Prostate gland (tissue), 2 donors: ENCODE results near the gene SLC13A5.

Source experiments
- POLR2A ChIP-seq: fragments of 450-650 bp; IDR thresholded peaks from one replicate; pipeline ENCODE4 v1.6.1; 2016; ENCODE audit warnings: antibody characterized with exemption, mild to moderate bottlenecking
- TF ChIP-seq, protein P1 (sequence below), 4 experiments: fragments of 200-600 bp in 2 of 4; fragments of 450-650 bp in 2 of 4; sonication (generic) in 2 of 4; IDR thresholded peaks; 1 replicate in 3 of 4; 2 replicates in 1 of 4; pipeline ENCODE4 v1.5.1; 2016 to 2019; ENCODE audit warnings: antibody characterized with exemption in 4 of 4, mild to moderate bottlenecking in 2 of 4, moderate library complexity in 2 of 4

DNA sequence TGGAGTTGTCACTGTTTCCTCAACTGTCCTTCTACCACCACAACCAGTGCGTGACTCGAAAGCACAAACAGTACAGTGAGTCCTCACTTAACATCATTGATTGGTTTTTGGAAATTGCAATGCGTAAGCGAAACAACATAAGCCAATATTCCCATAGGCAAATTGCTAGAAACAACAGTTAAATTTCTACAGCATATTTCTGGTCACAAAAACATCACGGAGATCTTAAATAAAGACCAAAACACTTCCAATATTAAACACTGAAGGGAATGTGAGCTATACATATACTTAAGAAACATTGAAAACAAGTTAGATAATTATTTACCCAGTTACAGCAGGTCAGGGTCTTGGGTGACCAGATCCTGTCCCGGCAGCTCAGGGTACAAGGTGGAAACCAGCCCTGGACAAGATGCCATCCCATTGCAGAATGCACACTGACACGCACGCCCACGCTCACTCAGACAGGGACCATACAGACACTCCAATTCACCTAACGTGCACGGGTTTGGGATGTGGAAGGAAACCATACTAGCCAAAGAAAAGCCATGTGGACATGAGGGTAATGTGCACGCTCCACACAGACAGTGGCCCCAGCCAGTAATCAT lies 4.7 kb downstream of the SLC13A5 start:
- TF ChIP-seq, protein P1, sequence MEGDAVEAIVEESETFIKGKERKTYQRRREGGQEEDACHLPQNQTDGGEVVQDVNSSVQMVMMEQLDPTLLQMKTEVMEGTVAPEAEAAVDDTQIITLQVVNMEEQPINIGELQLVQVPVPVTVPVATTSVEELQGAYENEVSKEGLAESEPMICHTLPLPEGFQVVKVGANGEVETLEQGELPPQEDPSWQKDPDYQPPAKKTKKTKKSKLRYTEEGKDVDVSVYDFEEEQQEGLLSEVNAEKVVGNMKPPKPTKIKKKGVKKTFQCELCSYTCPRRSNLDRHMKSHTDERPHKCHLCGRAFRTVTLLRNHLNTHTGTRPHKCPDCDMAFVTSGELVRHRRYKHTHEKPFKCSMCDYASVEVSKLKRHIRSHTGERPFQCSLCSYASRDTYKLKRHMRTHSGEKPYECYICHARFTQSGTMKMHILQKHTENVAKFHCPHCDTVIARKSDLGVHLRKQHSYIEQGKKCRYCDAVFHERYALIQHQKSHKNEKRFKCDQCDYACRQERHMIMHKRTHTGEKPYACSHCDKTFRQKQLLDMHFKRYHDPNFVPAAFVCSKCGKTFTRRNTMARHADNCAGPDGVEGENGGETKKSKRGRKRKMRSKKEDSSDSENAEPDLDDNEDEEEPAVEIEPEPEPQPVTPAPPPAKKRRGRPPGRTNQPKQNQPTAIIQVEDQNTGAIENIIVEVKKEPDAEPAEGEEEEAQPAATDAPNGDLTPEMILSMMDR (IDR thresholded peaks at IDR 0.05) = no peak
- TF ChIP-seq POLR2A = no peak
